ENCODE data around the gene CARNS1. TPM values are rescaled to one million over a fixed set of nuclear protein-coding genes. Genes with fewer than 3 reads are reported as not detected.

CARNS1 gene
- total and polyA plus RNA-seq, 2 of the 13 experiments (the other 11 are each of a cell fraction or from before 2014, with no cell fraction given), result not detected

DNA sequence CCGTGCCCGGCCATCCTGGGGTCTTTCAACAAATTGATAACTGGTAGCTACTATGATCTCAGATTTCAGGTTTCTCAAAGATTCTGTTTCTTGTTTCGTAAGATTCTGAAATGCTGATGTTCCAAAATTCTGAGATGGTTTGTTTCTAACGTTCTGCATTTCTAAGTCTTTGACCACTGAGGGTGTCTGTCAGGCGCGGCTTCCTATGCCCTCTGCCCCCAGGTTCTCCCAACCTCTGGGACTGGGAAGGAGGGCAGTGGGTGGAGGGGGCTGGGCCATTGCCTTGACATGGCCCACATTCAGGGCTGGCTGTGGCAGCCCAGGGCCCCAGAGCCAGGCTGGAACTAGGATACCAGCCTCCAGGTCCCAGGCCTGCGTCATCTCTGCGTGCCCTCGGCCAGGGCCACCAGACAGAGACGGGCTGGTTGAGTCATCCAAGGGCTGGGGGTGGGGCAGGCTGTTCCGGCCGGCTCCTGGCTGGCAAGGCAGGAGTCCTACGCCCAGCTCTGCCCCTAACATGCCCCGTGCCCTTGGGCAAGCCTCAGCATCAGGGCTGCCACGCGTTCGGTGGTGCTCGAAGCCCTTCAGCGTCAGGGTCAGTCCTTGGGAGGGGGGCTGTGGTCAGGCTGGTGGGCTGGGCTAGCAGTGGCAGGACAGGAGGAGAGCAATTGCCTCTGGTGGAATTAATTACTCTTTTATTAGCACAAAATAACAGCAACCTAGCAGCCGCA lies 48.4 kb downstream of the CARNS1 start (continued):
- TF ChIP-seq SMAD3 (CRISPR knock-in tag; IDR thresholded peaks at IDR 0.05), result no peak; the same call in 1 of the 2 replicates
- TF ChIP-seq EHMT2 (IDR thresholded peaks at IDR 0.05; ENCODE audit: borderline replicate concordance, low read depth, low read length), result no peak
- TF ChIP-seq HDAC2 (CRISPR knock-in tag; IDR thresholded peaks at IDR 0.05), result no peak; the same call in 1 of the 2 replicates
- no peak for TF ChIP-seq KLF12 (CRISPR knock-in tag; IDR thresholded peaks at IDR 0.05; ENCODE audit: borderline replicate concordance)
- no peak for TF ChIP-seq ZNF24 (IDR thresholded peaks at IDR 0.05)
- TF ChIP-seq, protein P1, sequence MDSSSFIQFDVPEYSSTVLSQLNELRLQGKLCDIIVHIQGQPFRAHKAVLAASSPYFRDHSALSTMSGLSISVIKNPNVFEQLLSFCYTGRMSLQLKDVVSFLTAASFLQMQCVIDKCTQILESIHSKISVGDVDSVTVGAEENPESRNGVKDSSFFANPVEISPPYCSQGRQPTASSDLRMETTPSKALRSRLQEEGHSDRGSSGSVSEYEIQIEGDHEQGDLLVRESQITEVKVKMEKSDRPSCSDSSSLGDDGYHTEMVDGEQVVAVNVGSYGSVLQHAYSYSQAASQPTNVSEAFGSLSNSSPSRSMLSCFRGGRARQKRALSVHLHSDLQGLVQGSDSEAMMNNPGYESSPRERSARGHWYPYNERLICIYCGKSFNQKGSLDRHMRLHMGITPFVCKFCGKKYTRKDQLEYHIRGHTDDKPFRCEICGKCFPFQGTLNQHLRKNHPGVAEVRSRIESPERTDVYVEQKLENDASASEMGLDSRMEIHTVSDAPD (CRISPR knock-in tag; IDR thresholded peaks at IDR 0.05), result no peak
- TF ChIP-seq, protein P2, sequence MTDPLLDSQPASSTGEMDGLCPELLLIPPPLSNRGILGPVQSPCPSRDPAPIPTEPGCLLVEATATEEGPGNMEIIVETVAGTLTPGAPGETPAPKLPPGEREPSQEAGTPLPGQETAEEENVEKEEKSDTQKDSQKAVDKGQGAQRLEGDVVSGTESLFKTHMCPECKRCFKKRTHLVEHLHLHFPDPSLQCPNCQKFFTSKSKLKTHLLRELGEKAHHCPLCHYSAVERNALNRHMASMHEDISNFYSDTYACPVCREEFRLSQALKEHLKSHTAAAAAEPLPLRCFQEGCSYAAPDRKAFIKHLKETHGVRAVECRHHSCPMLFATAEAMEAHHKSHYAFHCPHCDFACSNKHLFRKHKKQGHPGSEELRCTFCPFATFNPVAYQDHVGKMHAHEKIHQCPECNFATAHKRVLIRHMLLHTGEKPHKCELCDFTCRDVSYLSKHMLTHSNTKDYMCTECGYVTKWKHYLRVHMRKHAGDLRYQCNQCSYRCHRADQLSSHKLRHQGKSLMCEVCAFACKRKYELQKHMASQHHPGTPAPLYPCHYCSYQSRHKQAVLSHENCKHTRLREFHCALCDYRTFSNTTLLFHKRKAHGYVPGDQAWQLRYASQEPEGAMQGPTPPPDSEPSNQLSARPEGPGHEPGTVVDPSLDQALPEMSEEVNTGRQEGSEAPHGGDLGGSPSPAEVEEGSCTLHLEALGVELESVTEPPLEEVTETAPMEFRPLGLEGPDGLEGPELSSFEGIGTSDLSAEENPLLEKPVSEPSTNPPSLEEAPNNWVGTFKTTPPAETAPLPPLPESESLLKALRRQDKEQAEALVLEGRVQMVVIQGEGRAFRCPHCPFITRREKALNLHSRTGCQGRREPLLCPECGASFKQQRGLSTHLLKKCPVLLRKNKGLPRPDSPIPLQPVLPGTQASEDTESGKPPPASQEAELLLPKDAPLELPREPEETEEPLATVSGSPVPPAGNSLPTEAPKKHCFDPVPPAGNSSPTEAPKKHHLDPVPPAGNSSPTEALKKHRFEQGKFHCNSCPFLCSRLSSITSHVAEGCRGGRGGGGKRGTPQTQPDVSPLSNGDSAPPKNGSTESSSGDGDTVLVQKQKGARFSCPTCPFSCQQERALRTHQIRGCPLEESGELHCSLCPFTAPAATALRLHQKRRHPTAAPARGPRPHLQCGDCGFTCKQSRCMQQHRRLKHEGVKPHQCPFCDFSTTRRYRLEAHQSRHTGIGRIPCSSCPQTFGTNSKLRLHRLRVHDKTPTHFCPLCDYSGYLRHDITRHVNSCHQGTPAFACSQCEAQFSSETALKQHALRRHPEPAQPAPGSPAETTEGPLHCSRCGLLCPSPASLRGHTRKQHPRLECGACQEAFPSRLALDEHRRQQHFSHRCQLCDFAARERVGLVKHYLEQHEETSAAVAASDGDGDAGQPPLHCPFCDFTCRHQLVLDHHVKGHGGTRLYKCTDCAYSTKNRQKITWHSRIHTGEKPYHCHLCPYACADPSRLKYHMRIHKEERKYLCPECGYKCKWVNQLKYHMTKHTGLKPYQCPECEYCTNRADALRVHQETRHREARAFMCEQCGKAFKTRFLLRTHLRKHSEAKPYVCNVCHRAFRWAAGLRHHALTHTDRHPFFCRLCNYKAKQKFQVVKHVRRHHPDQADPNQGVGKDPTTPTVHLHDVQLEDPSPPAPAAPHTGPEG (CRISPR knock-in tag; IDR thresholded peaks at IDR 0.05), result no peak
- TF ChIP-seq MBNL3 (CRISPR knock-in tag; conservative IDR thresholded peaks at IDR 0.05), result no peak
- TF ChIP-seq KMT2A (CRISPR knock-in tag; IDR thresholded peaks at IDR 0.05), result no peak
- TF ChIP-seq ZNF841 (CRISPR knock-in tag; IDR thresholded peaks at IDR 0.05; ENCODE audit: borderline replicate concordance), result no peak
- TF ChIP-seq ZNF543 (CRISPR knock-in tag; IDR thresholded peaks at IDR 0.05), result no peak
- TF ChIP-seq MEIS2 (CRISPR knock-in tag; IDR thresholded peaks at IDR 0.05), result no peak
- TF ChIP-seq LCORL (IDR thresholded peaks at IDR 0.05), result no peak
- no peak for TF ChIP-seq LCORL (CRISPR knock-in tag; IDR thresholded peaks at IDR 0.05)
- TF ChIP-seq, protein P3, sequence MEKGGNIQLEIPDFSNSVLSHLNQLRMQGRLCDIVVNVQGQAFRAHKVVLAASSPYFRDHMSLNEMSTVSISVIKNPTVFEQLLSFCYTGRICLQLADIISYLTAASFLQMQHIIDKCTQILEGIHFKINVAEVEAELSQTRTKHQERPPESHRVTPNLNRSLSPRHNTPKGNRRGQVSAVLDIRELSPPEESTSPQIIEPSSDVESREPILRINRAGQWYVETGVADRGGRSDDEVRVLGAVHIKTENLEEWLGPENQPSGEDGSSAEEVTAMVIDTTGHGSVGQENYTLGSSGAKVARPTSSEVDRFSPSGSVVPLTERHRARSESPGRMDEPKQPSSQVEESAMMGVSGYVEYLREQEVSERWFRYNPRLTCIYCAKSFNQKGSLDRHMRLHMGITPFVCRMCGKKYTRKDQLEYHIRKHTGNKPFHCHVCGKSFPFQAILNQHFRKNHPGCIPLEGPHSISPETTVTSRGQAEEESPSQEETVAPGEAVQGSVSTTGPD (CRISPR knock-in tag; IDR thresholded peaks at IDR 0.05), result no peak
- TF ChIP-seq MTF1 (CRISPR knock-in tag; IDR thresholded peaks at IDR 0.05), result no peak
- peak; percentile 68; the same call in 1 of the 2 replicates for TF ChIP-seq RBFOX2 (IDR thresholded peaks at IDR 0.05; ENCODE audit: low read depth, low read length)
- TF ChIP-seq ETV5 (CRISPR knock-in tag; IDR thresholded peaks at IDR 0.05; ENCODE audit: borderline replicate concordance), result peak; percentile 60
- no peak for TF ChIP-seq ZNF367 (CRISPR knock-in tag; IDR thresholded peaks at IDR 0.05; ENCODE audit: borderline replicate concordance)
- TF ChIP-seq SRSF4 (IDR thresholded peaks at IDR 0.05; ENCODE audit: low read depth, low read length, poor library complexity, severe bottlenecking), result no peak
- no peak for TF ChIP-seq PCBP1 (IDR thresholded peaks at IDR 0.05; ENCODE audit: borderline replicate concordance, low read depth, low read length)
